ENCODE measurements around the gene TNFAIP1. TPM values are rescaled to one million over a fixed set of nuclear protein-coding genes. Genes with fewer than 3 reads are reported as not detected.
"Not testable (repeated sequence)": the region's sequence is repeated elsewhere in the genome, so short reads cannot be mapped to it uniquely, and the experiment has no call there.

The TNFAIP1 gene
- total RNA-seq, result 10 to 100 TPM; 29.6 to 39.8 TPM

GRCh38 chr17:28335201-28335958 is at the start of gene TNFAIP1, which contains the start of gene IFT20:
TNFAIP1 (plus strand) TSS chr17:28335761; CDS start chr17:28339522, 3,761 bp downstream.
IFT20 (minus strand) TSS chr17:28335472; CDS start chr17:28331985, 3,487 bp downstream.
- Histone ChIP-seq H3K4me3 (peak within 1 kb of the TSS; percentile 96), H3K27me3 (no peaks in the 10 kb centered on the region), H3K4me1 (peaks cover 8% of the 10 kb centered on the region), H3K9me3 (no peaks in the 10 kb centered on the region), H3K9ac (ENCODE audit: low read depth in 2 of 2, low read length in 2 of 2) (peak within 1 kb of the TSS; percentile 89 to 94), H3K27ac (peak within 1 kb of the TSS; percentile 79), H3K36me3 (no peaks in the 10 kb centered on the region)
- DNase-seq, result peak; percentile 98
- TF ChIP-seq CTCF (IDR thresholded peaks at IDR 0.05), result no peak
- intact Hi-C loops (cut with DNase I), result no loop called here

GRCh38 chr17:28285965-28286364 is 49.6 kb upstream of the TNFAIP1 start:
- no peak for TF ChIP-seq CTCF (IDR thresholded peaks at IDR 0.05)
- no peak overlapping the region for H3K27ac ChIP-seq
- H3K4me3 ChIP-seq, result no peak overlapping the region
- no peak overlapping the region for H3K9ac ChIP-seq (ENCODE audit: low read depth in 2 of 2, low read length in 2 of 2)
- no peaks in the 10 kb centered on the region for H3K4me1 ChIP-seq
- intact Hi-C loops (cut with DNase I), result no loop called here
- no peaks in the 10 kb centered on the region for H3K9me3 ChIP-seq
- H3K36me3 ChIP-seq, result no peaks in the 10 kb centered on the region
- no peak for DNase-seq
- no peaks in the 10 kb centered on the region for H3K27me3 ChIP-seq

GRCh38 chr17:28290703-28291102 is 44.9 kb upstream of the TNFAIP1 start:
- no peaks in the 10 kb centered on the region for H3K4me1 ChIP-seq
- no peak overlapping the region for H3K27ac ChIP-seq
- intact Hi-C loops (cut with DNase I), result no loop called here
- H3K9ac ChIP-seq (ENCODE audit: low read depth in 2 of 2, low read length in 2 of 2), result no peak overlapping the region
- no peak overlapping the region for H3K4me3 ChIP-seq
- no peak for TF ChIP-seq CTCF (IDR thresholded peaks at IDR 0.05)
- no peak for DNase-seq
- H3K36me3 ChIP-seq, result no peaks in the 10 kb centered on the region
- H3K27me3 ChIP-seq, result no peaks in the 10 kb centered on the region
- H3K9me3 ChIP-seq, result no peaks in the 10 kb centered on the region

GRCh38 chr17:28291780-28292330 is 43.7 kb upstream of the TNFAIP1 start:
- DNase-seq, result no peak
- Histone ChIP-seq H3K27ac (no peak overlapping the region), H3K36me3 (no peaks in the 10 kb centered on the region), H3K9me3 (no peaks in the 10 kb centered on the region), H3K9ac (ENCODE audit: low read depth in 2 of 2, low read length in 2 of 2) (no peak overlapping the region), H3K4me3 (no peak overlapping the region), H3K27me3 (peaks cover 2% of the 10 kb centered on the region), H3K4me1 (no peaks in the 10 kb centered on the region)
- TF ChIP-seq CTCF (IDR thresholded peaks at IDR 0.05), result no peak
- intact Hi-C loops (cut with DNase I), result no loop called here

- H3K36me3 ChIP-seq; H3K4me1 ChIP-seq; H3K27me3 ChIP-seq; H3K27ac ChIP-seq; DNase-seq; H3K9ac ChIP-seq (ENCODE audit: low read depth in 2 of 2, low read length in 2 of 2); intact Hi-C loops (cut with DNase I); H3K9me3 ChIP-seq; H3K4me3 ChIP-seq: not testable (repeated sequence)
Measured at GRCh38 chr17:28292878-28293277, 42.7 kb upstream of the TNFAIP1 start.

- Histone ChIP-seq H3K4me1 (no peaks in the 10 kb centered on the region), H3K27ac (no peak overlapping the region), H3K9ac (ENCODE audit: low read depth in 2 of 2, low read length in 2 of 2) (no peak overlapping the region), H3K27me3 (peaks cover 4% of the 10 kb centered on the region), H3K9me3 (no peaks in the 10 kb centered on the region), H3K36me3 (no peaks in the 10 kb centered on the region), H3K4me3 (no peak overlapping the region)
- no peak for DNase-seq
- no peak for TF ChIP-seq CTCF (IDR thresholded peaks at IDR 0.05)
- intact Hi-C loops (cut with DNase I), result no loop called here
Measured at GRCh38 chr17:28293994-28294393, 41.6 kb upstream of the TNFAIP1 start.

Measured in colonic mucosa (tissue), 4 donors.